ENCODE results near the gene BICDL2. TPM values are rescaled to one million over a fixed set of nuclear protein-coding genes. Genes with fewer than 3 reads are reported as not detected.

Gene BICDL2
- total and polyA plus RNA-seq, 2 donors (not counting 1 experiment from before 2014, with no cell fraction given): not detected

Other genes with a start within 250 kb of the BICDL2 start
- gene PRSS33, start 249.4 kb downstream of the BICDL2 start, total RNA-seq: not detected in 2 replicates
- gene PRSS33, start 249.4 kb downstream of the BICDL2 start, polyA plus RNA-seq: not detected in 2 replicates
- gene PRSS41, start 238.5 kb downstream of the BICDL2 start, total RNA-seq: not detected in 2 replicates
- gene PRSS41, start 238.5 kb downstream of the BICDL2 start, polyA plus RNA-seq: not detected in 2 replicates
- gene PRSS21, start 219.7 kb downstream of the BICDL2 start, total RNA-seq: 0.17 and 0.77 TPM in 2 replicates
- gene PRSS21, start 219.7 kb downstream of the BICDL2 start, polyA plus RNA-seq: 0.15 and 0.22 TPM in 2 replicates
- gene ZG16B, start 206.6 kb downstream of the BICDL2 start, total RNA-seq: not detected in 2 replicates
- gene ZG16B, start 206.6 kb downstream of the BICDL2 start, polyA plus RNA-seq: 0.14 TPM in 1 of 2 replicates, not detected in the other
- 0.17 TPM in 1 of 2 replicates, not detected in the other for gene PRSS22, start 178.8 kb downstream of the BICDL2 start, total RNA-seq
- gene PRSS22, start 178.8 kb downstream of the BICDL2 start, polyA plus RNA-seq: not detected in 2 replicates
- 55.2 and 56.8 TPM in 2 replicates for gene FLYWCH2, start 153.7 kb downstream of the BICDL2 start, total RNA-seq
- 18.1 and 21.2 TPM in 2 replicates for gene FLYWCH2, start 153.7 kb downstream of the BICDL2 start, polyA plus RNA-seq
- 44.4 and 58.5 TPM in 2 replicates for gene FLYWCH1, start 125.0 kb downstream of the BICDL2 start, total RNA-seq
- gene FLYWCH1, start 125.0 kb downstream of the BICDL2 start, polyA plus RNA-seq: 12.0 and 16.4 TPM in 2 replicates
- gene KREMEN2, start 72.7 kb downstream of the BICDL2 start, total RNA-seq: not detected in 2 replicates
- gene KREMEN2, start 72.7 kb downstream of the BICDL2 start, polyA plus RNA-seq: not detected in 2 replicates
- gene PAQR4, start 67.6 kb downstream of the BICDL2 start, total RNA-seq: 1.0 and 1.5 TPM in 2 replicates
- 3.0 and 8.7 TPM in 2 replicates for gene PAQR4, start 67.6 kb downstream of the BICDL2 start, polyA plus RNA-seq
- 0.26 and 1.2 TPM in 2 replicates for gene PKMYT1, start 56.5 kb downstream of the BICDL2 start, total RNA-seq
- 2.7 and 8.3 TPM in 2 replicates for gene PKMYT1, start 56.5 kb downstream of the BICDL2 start, polyA plus RNA-seq
- gene CLDN9, start 24.0 kb downstream of the BICDL2 start, total RNA-seq: not detected in 2 replicates
- not detected in 2 replicates for gene CLDN9, start 24.0 kb downstream of the BICDL2 start, polyA plus RNA-seq
- 0.26 TPM in 1 of 2 replicates, not detected in the other for gene CLDN6, start 18.8 kb downstream of the BICDL2 start, total RNA-seq
- 0.03 TPM in 1 of 2 replicates, not detected in the other for gene CLDN6, start 18.8 kb downstream of the BICDL2 start, polyA plus RNA-seq
- 159 and 196 TPM in 2 replicates for gene TNFRSF12A, start 16.6 kb downstream of the BICDL2 start, total RNA-seq
- gene TNFRSF12A, start 16.6 kb downstream of the BICDL2 start, polyA plus RNA-seq: 80.7 and 110 TPM in 2 replicates
- gene HCFC1R1, start 13.0 kb downstream of the BICDL2 start, total RNA-seq: 36.0 and 75.5 TPM in 2 replicates
- 44.9 and 58.0 TPM in 2 replicates for gene HCFC1R1, start 13.0 kb downstream of the BICDL2 start, polyA plus RNA-seq
- 25.4 and 26.6 TPM in 2 replicates for gene THOC6, start 12.9 kb downstream of the BICDL2 start, total RNA-seq
- gene THOC6, start 12.9 kb downstream of the BICDL2 start, polyA plus RNA-seq: 17.6 and 19.7 TPM in 2 replicates
- gene MMP25, start 9.6 kb upstream of the BICDL2 start, total RNA-seq: not detected in 2 replicates
- 0.02 and 0.03 TPM in 2 replicates for gene MMP25, start 9.6 kb upstream of the BICDL2 start, polyA plus RNA-seq
- 4.4 and 5.1 TPM in 2 replicates for gene IL32, start 28.7 kb upstream of the BICDL2 start, total RNA-seq
- 1.4 and 4.1 TPM in 2 replicates for gene IL32, start 28.7 kb upstream of the BICDL2 start, polyA plus RNA-seq
- gene ZSCAN10, start 62.4 kb upstream of the BICDL2 start, total RNA-seq: not detected in 2 replicates
- gene ZSCAN10, start 62.4 kb upstream of the BICDL2 start, polyA plus RNA-seq: 0.02 TPM in 1 of 2 replicates, not detected in the other
- 16.0 and 16.4 TPM in 2 replicates for gene ZNF205, start 75.6 kb upstream of the BICDL2 start, total RNA-seq
- 3.4 and 4.4 TPM in 2 replicates for gene ZNF205, start 75.6 kb upstream of the BICDL2 start, polyA plus RNA-seq
- gene ZNF213, start 98.1 kb upstream of the BICDL2 start, total RNA-seq: 5.9 and 8.8 TPM in 2 replicates
- 0.43 and 0.52 TPM in 2 replicates for gene ZNF213, start 98.1 kb upstream of the BICDL2 start, polyA plus RNA-seq
- gene OR1F1, start 151.3 kb upstream of the BICDL2 start, total RNA-seq: not detected in 2 replicates
- 0.07 and 0.23 TPM in 2 replicates for gene OR1F1, start 151.3 kb upstream of the BICDL2 start, polyA plus RNA-seq
- 8.0 and 8.1 TPM in 2 replicates for gene ZNF200, start 198.2 kb upstream of the BICDL2 start, total RNA-seq
- gene ZNF200, start 198.2 kb upstream of the BICDL2 start, polyA plus RNA-seq: 5.1 and 5.9 TPM in 2 replicates
- under 0.01 and 0.17 TPM in 2 replicates for gene MEFV, start 219.7 kb upstream of the BICDL2 start, total RNA-seq
- not detected in 2 replicates for gene MEFV, start 219.7 kb upstream of the BICDL2 start, polyA plus RNA-seq
- gene ZNF263, start 246.5 kb upstream of the BICDL2 start, total RNA-seq: 37.3 and 47.5 TPM in 2 replicates
- gene ZNF263, start 246.5 kb upstream of the BICDL2 start, polyA plus RNA-seq: 9.9 and 11.1 TPM in 2 replicates

Data from fibroblast of lung (primary cell).